Activated CD4-positive, alpha-beta T cell treated with anti-CD3 and anti-CD28 coated beads, Interleukin-2, Interleukin-6, amounts not matched to agents 100 ng/mL and 50 ng/mL, durations not matched to agents 16 hours and 8 hours (primary cell): ENCODE data around the gene BBC3.
"Not testable (repeated sequence)": the region's sequence is repeated elsewhere in the genome, so short reads cannot be mapped to it uniquely, and the experiment has no call there.

Experiments used
- DNase-seq: peaks from one replicate; pipeline ENCODE4 v3.0.0-alpha.2; 2020

The BBC3 gene

DNA sequence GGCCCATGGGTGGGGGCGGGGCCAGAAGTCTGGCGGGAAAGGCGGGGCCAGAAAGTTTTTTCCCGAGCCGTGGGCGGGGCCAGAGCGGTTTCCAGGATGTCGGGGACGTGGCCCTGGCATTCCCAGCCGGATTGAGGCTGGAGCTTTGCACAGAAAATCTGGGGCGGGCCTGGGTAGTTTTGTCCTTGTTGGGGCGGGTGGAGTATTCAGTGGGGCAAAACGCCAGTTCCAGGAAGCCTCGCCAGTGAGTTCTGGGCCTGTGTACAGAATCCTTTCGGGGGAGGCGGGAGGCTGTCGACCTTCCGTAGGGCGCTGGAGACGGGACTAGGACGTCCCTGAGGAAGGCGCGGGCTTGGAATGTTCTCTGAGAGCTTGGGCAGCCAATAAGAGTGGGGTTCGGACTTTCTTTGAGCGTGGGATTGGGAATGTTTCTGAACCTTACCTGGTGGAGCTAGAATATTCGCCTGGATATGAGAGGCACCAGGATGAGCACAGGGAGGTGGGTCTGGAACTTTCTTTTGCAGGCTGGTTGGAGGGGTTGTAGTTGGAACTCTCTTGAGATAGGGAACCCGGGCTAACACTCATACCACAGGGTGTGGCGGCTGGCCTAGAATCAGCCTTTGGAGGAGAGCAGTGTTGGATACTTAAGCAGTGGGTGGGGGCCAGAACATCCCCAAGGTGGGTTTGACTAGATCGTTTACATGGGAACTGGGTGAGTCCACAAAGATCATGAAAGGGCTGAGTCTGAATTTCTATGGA, 26.6 kb upstream of the BBC3 start:
- DNase-seq = no peak

DNA sequence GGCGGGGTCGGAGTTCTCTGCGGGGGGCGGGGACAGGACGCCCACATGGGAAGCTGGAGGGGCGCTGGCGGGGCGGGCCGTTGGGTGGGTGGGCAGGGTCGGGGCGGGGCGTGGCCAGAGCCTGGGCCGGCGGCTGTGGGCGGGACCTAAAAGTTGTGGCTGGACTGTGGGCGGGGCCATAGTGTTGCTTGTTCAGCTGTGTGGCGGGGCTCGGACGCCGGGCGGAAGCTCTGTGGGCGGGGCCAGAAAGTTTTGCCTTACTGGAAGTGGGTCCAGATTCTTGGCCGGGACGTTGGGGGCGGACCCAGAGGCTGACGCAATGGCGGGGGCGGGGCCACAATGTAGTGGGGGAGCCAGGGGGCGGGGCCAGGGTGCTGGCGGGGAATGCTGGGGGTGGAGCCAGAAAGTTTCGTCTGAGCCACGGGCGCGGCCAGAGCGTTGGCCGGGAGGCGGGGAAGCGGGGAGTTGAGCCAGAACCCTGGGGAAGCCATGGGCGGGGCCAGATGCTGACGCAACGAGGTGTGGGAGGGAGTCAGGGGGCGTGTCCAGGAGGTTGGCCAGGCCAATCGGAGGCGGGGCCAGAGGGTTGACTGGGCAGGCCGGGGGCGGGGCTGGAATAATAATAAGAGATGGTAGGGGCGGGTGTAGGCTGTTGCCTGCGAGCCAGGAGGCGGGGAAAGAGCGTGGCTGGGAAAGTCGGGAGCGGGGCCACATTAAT, 25.9 kb upstream of the BBC3 start:
- DNase-seq = peak; percentile 100

DNA sequence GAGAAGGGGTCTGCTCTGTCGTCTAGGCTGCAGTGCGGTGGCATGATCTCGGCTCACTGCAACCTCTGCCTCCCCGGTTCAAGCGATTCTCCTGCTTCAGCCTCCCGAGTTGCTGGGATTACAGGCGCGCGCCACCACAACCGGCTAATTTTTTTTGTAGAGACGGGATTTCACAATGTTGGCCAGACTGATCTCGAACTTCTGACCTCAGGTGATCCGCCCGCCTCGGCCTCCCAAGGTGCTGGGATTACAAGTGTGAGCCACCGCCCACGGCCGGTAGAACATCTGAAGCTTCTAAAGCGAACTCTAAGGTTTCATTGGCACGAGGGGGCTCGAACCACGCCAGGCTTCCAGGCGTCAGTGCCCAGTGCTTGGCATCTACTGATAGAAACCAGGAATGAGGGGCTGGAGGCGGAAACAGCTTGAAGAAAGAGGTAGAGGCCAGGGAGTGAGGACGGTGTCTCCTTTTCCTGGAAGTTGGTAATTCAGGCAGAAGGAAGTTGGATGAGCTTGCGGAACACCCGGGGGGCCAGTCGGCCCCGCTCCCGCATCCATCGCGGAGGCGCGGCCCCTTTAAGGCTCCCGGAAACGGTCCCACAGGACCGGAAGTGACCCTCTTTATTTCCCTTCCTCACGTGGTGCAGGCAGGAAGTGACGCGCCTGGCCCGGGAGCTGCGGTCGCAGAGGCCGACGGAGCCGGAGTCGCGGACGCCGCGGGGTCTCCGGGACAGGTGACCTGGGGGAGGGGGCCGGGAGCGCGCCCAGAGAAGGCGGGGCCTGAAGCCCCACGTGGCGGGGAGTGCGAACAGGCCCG, 25.1 kb upstream of the BBC3 start, which contains the start of gene CCDC9:
Gene CCDC9, plus strand, starts transcription at position 647 of the 814 bp plus-strand sequence. CDS start 1,876 bp downstream, outside the sequence.
- DNase-seq = peak; percentile 96

DNA sequence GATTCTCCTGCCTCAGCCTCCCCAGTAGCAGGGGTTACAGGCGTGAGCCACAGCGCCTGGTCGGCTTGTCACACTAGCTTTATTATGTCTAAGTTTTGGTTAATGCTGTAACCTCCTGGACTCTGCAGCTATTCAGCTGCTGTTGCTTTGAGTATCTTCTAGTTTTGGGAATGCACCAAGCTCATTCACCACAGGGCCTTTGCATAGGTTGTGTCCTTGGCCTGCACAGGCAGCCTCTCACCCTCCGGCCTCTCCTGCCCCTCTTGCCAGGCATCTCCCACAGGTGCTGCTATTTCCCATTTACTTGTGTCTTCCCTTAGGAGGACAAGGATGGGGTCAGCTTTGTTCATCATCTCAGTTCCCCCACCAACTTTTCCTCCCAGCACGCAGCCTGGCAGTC, 23.0 kb upstream of the BBC3 start:
- no peak for DNase-seq

DNA sequence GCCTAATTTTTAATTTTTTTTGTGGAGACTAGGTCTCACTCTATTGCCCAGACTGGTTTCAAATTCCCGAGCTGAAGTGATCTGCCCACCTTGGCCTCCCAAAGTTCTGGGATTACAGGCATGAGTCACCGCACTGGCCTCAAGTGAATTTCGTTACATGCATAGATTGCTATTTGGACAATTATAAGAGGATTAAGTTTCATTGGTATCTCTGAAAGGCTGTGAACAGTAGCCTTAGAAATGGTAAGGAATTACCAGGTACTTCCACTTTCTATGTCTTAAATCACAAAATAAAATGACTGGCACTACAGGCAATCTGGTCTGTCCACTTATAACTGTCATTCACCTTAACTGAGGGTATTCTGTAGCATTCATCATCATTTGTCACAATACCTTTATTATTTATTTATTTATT, 22.5 kb upstream of the BBC3 start:
- DNase-seq = no peak

DNA sequence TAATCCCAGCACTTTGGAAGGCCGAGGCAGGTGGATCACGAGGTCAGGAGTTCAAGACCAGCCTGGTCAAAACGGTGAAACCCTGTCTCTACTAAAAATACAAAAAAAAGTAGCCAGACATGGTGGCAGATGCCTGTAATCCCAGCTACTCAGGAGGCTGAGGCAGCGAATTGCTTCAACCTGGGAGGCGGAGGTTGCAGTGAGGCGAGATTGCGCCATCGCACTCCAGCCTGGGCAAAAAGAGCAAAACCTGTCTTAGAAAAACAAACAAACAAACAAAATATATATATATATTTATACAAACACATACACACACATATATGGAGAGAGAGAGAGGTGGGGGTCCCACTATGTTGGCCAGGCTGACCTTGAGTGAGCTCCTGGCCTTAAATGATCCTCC, 22.0 kb upstream of the BBC3 start:
- not testable (repeated sequence) for DNase-seq

DNA sequence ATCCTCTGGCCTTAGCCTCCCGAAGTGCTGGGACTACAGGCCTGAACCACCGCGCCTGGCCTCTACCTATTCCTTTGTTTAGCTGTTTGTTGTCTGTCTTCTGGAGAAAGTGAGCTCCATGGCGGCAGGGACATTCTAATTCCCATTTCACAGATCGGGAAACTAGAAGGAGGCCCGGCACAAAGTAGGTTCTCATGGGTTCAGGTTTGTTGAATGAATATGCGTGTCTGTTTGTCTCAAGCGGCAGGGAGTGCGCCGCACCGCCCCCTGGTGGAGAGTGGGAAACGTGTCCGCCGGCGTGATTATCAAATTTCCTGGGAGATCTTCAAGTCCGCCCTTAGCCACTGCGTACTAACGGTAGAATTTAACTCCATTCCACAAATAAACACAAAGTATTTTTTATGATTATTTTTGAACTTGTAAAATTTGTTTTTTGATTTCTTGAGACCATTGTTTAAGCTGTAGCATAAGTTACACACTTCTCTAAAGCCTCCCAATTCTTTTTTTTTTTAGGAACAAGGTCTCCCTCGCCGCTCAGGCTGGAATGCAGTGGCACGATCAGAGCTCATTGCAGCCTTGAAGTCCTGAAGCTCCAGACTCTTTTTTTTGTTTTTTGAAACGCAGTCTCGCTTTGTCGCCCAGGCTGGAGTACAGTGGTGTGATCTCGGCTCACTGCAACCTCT, 16.4 kb upstream of the BBC3 start:
- peak; percentile 86 for DNase-seq

DNA sequence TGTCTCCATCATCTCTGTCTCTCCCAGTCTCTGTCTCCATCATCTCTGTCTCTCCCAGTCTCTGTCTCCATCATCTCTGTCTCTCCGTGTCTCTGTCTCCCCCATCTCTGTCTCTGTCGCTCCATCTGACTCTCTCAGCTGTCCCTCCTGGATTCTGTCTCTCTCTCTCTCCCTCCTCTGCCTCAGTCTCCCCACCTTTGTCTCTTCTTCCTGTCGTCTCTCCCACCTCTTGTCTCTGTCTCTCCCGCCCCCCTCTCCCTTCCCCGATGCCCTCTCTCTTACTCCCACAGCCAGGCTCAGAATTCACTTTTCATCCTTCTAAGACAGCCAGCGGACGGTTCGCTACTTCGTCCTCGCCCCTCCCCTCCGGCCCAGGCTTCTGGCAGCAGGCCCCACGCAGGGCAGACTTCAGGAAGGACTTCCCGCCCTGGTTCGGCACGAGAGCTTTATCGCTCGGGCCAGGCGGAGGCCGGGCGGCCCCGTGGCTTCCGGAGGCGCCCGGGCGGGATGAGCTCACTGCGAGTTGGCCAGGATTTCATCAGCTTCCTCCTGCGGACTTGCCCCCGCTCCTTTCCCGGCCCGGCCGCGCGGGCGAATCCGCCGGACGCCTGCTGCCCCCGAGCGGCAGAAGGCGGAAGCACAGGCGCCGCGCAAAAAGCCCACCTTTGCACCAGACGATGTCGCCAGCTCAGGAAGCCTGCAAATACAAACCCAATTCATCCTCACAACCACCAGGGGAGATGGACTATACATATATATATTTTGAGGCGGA, 13.0 kb upstream of the BBC3 start:
- peak; percentile 97 for DNase-seq

DNA sequence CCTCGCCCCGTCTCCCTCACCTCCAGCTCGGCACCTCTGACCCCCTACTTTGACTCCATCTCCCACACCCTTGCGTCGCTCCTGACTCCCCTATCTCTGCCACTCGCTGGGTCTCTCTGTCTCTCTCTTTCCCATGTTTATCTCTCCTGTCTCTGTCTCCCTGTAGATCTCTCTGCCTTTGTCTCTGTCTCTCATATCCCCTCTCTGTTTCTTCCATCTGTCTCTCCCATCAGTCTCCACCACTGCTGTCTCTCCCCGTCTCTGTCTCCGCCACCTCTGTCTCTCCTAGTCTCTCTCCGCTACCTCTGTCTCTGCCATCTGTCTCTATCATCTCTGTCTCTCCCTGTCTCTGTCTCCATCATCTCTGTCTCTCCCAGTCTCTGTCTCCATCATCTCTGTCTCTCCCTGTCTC, 12.4 kb upstream of the BBC3 start:
- no peak for DNase-seq

DNA sequence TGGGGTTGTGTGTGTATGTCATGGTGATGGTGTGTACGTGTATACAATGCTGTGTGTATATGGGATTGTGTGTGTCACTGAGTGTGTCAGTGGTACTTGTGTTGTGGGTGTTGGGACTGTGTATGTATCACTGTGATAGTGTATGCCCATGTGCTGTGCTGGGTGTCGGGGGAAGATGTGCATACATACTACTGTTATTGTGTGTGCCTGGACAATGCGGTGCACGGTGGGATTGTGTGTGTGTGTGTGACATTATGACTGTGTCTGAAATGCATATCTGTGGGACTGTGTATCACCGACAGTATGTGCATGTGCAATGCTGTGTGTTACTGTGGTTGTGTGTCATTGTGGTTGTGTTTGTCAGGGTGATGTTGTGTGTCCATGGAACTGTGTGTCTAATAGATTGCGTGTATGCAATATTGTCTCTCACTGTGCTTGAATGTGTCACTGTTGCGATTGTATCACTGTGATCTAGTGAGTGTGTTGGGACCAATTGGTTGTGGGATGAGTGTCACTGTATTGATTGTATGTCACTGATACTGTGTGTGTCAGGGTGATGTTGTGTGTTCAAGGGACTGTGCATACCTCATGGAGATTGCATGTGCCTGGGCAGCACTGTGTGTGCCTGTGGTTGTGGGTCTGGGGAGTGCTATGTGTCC, 11.0 kb upstream of the BBC3 start:
- no peak for DNase-seq

DNA sequence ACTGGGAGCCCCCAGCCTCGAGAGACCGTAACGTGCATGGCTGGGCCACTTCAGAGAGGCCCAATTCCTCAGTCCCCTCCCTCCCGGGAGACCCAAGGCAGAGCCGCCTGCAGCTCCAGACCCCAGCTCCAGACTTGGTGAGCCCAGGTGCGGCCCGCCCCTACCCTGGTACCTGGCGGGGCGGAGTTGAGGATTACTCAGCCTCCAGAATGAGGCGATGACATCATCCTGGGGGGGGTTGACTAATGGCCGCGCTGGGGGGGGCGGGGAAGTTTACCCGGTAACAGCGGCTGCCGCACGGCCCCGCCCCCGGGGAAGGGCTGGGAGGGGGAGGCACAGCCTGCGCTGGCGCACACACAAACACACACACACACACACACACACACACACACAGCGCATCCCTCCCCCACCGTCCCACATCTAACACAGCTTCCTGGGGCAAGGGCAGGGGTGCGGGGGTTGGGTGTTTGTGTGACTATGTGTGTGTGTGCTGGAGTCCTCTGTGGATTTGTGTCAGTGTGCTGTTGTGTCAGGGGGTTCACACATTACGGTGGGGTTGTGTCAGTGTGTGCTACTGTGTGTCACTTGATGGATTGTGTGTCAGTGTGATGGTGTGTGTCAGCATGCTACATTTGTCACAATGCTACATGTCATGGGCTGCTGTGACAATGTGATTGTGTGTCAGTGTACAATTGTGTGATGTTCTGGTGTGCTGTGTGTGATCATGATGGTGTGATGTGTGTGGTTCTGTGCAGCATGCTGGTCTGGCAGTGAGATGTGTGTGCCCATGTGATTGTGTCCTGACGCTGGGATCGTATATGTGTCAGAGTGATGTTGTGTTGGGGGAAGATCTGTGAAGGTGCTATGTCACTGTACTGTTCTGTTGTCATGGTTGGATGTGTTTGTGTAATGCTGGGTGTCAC, 10.3 kb upstream of the BBC3 start:
- peak; percentile 78 for DNase-seq

DNA sequence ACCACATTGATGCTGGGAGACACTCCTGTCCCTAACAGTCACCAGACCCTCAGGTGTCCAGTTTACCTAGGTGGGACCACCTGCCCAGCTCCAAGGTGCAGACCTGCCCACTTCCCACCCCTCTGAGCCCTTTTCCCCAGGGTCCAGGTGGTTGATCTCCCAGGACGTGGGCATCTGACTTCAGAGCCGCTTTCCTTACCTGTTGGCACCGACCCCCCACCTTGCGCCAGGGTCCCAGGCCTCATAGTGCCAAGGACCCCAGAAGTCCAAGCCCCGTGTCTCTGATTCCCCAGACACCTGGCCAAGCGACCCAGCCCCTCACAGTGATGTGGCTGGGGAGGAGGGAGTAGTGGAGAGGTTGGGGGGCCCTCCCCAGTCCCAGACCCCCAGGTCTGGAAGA, 9.6 kb upstream of the BBC3 start:
- DNase-seq = no peak

DNA sequence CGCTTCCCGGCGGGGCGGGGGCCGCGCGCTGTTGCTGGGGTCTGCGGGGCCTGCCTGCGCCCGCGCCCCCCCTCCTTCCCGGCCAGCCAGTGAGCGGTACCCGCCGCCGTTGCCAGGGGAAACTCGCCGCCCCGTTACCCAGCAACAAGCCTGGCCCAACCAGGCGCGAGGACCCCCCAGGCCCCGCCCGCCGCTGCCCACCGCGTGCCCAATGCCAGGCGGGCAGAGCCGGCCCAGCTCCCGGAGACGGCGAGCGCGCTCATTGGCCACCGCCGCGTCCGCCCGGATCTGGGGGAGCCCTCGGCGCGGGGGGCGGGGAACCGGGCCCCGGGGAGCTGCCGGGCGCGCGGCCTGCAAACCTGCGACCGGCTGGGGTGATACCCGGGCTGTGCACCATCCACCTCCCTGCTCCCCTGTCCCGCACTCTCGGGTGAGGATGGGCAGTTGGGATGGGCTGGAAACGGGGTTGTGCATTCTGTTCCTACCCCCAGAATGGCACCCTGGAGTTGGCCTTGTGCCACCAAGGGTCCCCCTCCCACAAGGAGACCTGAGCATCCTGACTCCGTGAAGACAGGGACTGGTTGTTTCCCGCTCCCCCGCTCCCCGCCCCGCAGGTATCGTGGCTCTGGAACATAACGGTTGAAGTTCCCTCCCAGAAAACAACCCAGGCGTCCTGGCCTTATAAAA, 8.8 kb upstream of the BBC3 start:
- peak; percentile 51 for DNase-seq

DNA sequence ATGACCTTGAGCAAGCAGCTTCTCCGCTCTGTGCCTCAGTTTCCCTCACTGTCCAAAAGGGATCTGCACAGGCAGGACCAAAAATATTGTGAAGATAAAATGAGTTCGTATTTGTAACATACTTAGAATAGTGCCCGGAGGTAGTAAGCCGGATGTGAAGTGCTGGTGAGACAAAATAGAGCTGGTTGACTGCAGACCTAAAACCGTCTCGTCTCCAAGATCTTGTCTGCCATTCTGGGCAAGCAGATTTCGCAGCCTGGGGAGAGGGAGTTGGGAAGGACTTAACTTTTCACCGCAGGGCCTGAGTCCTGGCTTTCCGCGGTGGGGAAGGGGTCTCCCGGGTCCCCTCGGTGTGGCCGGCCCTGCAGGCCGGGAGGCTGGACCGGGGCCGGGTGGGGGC, 8.2 kb upstream of the BBC3 start:
- no peak for DNase-seq

DNA sequence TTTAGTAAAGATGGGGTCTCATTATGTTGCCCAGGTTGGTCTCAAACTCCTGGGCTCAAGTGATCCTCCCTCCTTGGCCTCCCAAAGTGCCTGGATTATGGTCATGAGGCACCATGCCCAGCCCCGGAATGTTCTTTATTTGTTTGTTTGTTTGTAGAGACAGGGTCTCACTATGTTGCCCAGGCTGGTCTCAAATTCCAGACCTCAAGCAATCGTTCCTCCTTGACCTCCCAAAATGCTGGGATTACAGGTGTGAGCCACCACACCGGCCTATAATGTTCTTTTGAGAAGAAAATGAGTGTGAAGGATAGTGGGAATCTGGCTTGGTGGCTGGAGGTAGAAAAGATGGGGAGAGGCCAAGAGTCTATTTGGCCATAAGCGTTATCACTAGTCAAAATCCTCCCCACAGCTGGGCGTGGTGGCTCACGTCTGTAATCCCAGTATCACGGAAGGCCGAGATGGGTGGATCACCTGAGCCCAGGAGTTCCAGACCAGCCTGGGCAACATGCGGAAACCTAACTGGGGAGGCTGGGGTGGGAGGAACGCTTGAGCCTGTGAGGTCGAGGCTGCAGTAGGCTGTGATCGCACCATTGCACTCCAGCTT, 5.2 kb upstream of the BBC3 start:
- no peak for DNase-seq

DNA sequence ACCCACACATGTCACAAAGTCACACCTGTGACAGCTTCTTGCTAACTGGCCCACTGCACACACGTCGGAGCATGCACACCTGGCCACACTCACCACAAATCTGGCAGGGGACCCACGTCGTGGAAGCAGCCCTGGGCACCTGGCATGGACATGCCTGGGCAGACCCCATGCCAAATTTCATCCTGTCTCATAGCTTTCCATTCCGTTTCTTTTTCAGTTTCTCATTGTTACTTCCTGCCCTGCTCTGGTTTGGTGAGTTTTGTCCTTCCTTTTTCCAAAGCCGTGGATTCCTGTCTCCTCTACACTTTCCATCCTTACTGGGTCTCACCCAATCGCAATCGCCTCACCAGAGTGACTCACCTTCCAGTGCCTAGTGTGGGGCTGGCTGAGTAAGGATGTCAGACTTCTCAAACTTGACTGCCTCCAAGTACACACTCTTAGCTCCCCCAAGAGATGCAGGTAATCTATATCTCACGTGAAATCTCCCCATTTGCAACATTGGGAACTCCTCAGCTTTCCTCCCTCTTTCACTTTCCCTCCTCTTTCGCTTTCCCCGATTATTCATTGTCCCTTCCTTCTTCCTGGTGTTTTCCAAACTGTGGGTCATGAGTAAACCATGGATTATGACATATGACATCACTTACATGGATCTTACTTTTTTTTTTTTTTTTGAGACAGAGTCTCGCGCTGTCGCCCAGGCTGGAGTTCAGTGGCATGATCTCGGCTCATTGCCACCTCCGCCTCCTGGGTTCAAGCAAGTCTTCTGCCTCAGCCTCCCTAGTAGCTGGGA, 1.6 kb upstream of the BBC3 start:
- DNase-seq = peak; percentile 39

DNA sequence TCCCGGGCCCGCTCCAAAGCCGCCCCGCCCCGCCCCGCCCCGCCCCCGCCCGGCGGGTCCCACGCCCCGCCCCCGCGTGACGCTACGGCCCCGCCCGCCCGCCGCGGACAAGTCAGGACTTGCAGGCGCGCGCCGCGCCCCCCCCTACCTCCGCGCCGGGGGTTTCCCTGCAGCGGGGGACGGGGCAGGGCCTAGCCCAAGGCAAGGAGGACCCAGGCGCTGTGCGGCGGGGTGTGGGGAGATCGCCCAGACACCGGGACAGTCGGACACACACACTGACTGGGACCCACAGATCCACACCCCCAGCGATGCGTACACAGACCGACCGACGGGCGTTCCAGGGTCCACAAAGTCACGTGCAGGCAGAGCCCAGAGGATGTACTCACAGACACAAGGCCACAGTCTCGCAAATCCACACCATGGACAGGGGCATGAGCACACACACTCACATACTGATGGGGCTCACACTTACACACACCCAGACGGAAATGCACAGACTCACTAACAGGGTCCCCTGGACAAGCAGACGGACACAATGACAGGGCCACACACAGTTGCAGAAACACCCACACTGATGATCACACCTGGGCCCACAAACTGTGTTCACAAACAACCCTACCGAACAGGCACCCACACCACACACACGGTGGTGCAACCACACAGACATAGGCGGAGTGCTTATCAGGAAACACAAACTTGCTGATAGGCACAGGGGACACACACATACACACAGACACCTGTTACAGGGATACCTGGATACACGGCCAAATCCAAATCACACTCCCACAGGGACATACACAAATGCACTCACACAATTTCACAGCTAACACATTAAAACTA, 436 bp upstream of the BBC3 start:
- peak; percentile 91 for DNase-seq
